NCI-H69 (cell line): ENCODE measurements around the gene C2CD4B.

Experiments
- DNase-seq: peaks from one replicate; lab custom pipeline; 2025; lab: John Stamatoyannopoulos, UW

The C2CD4B gene

GRCh38 chr15:62165104-62165792 is at the start of gene C2CD4B:
Gene C2CD4B (minus strand): TSS chr15:62165285. CDS start chr15:62164984, 301 bp downstream.
- peak; percentile 49 for DNase-seq

GRCh38 chr15:62212741-62213140 is 47.7 kb upstream of the C2CD4B start:
- no peak for DNase-seq

- no peak for DNase-seq
Observed at GRCh38 chr15:62211348-62211747, 46.3 kb upstream of the C2CD4B start.

GRCh38 chr15:62209821-62210220 is 44.7 kb upstream of the C2CD4B start:
- DNase-seq, result no peak

GRCh38 chr15:62209322-62209721 is 44.2 kb upstream of the C2CD4B start:
- DNase-seq, result peak; percentile 14

- DNase-seq, result no peak
Observed at GRCh38 chr15:62208884-62209283, 43.8 kb upstream of the C2CD4B start.

- no peak for DNase-seq
Observed at GRCh38 chr15:62208367-62208766, 43.3 kb upstream of the C2CD4B start.

GRCh38 chr15:62190675-62191074 is 25.6 kb upstream of the C2CD4B start:
- no peak for DNase-seq

- no peak for DNase-seq
Observed at GRCh38 chr15:62190274-62190673, 25.2 kb upstream of the C2CD4B start.

- DNase-seq, result no peak
Observed at GRCh38 chr15:62188744-62189143, 23.7 kb upstream of the C2CD4B start.

- DNase-seq, result no peak
Observed at GRCh38 chr15:62187910-62188309, 22.8 kb upstream of the C2CD4B start.

- DNase-seq, result no peak
Observed at GRCh38 chr15:62187425-62187824, 22.3 kb upstream of the C2CD4B start.

- no peak for DNase-seq
Observed at GRCh38 chr15:62186578-62186977, 21.5 kb upstream of the C2CD4B start.

- DNase-seq, result no peak
Observed at GRCh38 chr15:62183130-62183529, 18.0 kb upstream of the C2CD4B start.

GRCh38 chr15:62173215-62173614 is 8.1 kb upstream of the C2CD4B start:
- no peak for DNase-seq

- DNase-seq, result no peak
Observed at GRCh38 chr15:62171882-62172281, 6.8 kb upstream of the C2CD4B start.

- peak; percentile 13 for DNase-seq
Observed at GRCh38 chr15:62165793-62166375, 799 bp upstream of the C2CD4B start.

GRCh38 chr15:62164396-62165103 is 535 bp downstream of the C2CD4B start:
- DNase-seq, result peak; percentile 73

GRCh38 chr15:62164014-62164395 is 1.1 kb downstream of the C2CD4B start:
- DNase-seq, result peak; percentile 73

- DNase-seq, result no peak
Observed at GRCh38 chr15:62163397-62164013, 1.6 kb downstream of the C2CD4B start.

GRCh38 chr15:62153228-62153627 is 11.9 kb downstream of the C2CD4B start:
- no peak for DNase-seq

- DNase-seq, result peak; percentile 8
Observed at GRCh38 chr15:62150445-62150844, 14.6 kb downstream of the C2CD4B start.

- no peak for DNase-seq
Observed at GRCh38 chr15:62149729-62150128, 15.4 kb downstream of the C2CD4B start.
